Smooth muscle cell (in vitro differentiated cells): Measurements from ENCODE around the gene SOX12. TPM values are rescaled to one million over a fixed set of nuclear protein-coding genes. Genes with fewer than 3 reads are reported as not detected.

ENCODE experiments used
- DNase-seq: peaks from one replicate; lab custom pipeline; 2025; ENCODE audit not compliant: unreplicated experiment; lab: John Stamatoyannopoulos, UW
- H2AFZ ChIP-seq: fragments of 200-600 bp; sonication (generic); 2 replicates; pipeline ENCODE4 v1.6.0; 2016; ENCODE audit warnings: antibody characterized with exemption, low read depth, mild to moderate bottlenecking
- H3F3A ChIP-seq: fragments of 200-600 bp; sonication (generic); 2 replicates; pipeline ENCODE4 v1.6.0; 2017; ENCODE audit warnings: antibody characterized with exemption, low read depth
- H3K27ac ChIP-seq: fragments of 200-600 bp; sonication (generic); 2 replicates; pipeline ENCODE4 v1.5.1; 2016; ENCODE audit warnings: low read depth, mild to moderate bottlenecking
- H3K27me3 ChIP-seq: fragments of 200-600 bp; sonication (generic); 2 replicates; pipeline ENCODE4 v1.6.1; 2016; ENCODE audit warnings: low read depth, mild to moderate bottlenecking
- H3K36me3 ChIP-seq: fragments of 200-600 bp; sonication (generic); 2 replicates; pipeline ENCODE4 v1.5.1; 2016; ENCODE audit warnings: low read depth
- H3K4me1 ChIP-seq: fragments of 200-600 bp; sonication (generic); 2 replicates; pipeline ENCODE4 v1.5.1; 2016; ENCODE audit warnings: low read depth
- H3K4me2 ChIP-seq: fragments of 200-600 bp; sonication (generic); 2 replicates; pipeline ENCODE4 v1.6.0; 2016; ENCODE audit warnings: mild to moderate bottlenecking
- H3K4me3 ChIP-seq: fragments of 200-600 bp; sonication (generic); 2 replicates; pipeline ENCODE4 v1.5.1; 2016; ENCODE audit warnings: mild to moderate bottlenecking
- H3K79me2 ChIP-seq: fragments of 200-600 bp; sonication (generic); 2 replicates; pipeline ENCODE4 v1.6.0; 2016; ENCODE audit warnings: low read depth, mild to moderate bottlenecking
- H3K9ac ChIP-seq: fragments of 200-600 bp; sonication (generic); 2 replicates; pipeline ENCODE4 v1.6.0; 2016; ENCODE audit warnings: low read depth
- H3K9me3 ChIP-seq: fragments of 200-600 bp; sonication (generic); replicated peaks from 2 replicates; pipeline ENCODE4 v1.5.1; 2016; ENCODE audit warnings: low read depth
- H4K20me1 ChIP-seq: fragments of 200-600 bp; sonication (generic); 2 replicates; pipeline ENCODE4 v1.6.0; 2016; ENCODE audit warnings: low read depth
- CTCF ChIP-seq: fragments of 200-600 bp; sonication (generic); IDR thresholded peaks from 2 replicates; pipeline ENCODE4 v1.5.1; 2017; ENCODE audit warnings: borderline replicate concordance, mild to moderate bottlenecking, antibody characterized with exemption; ENCODE audit not compliant: insufficient read depth, poor library complexity, severe bottlenecking
- WGBS: methylation state at CpG from one replicate; pipeline ENCODE4 v1.1.7; 2016; ENCODE audit warnings: low lambda C conversion rate; 5-methylcytosine and 5-hydroxymethylcytosine counted together
- polyA plus RNA-seq: library from polyadenylated mRNA; unstranded; fragments of >200 nt; fragmentation: Nextera tagmentation; extraction: Ambion mirVana; gene quantifications from 2 replicates; pipeline ENCODE4 v1.2.1, GENCODE V29; 2016
- total RNA-seq: library from RNA; depleted of rRNA; stranded (reverse); fragments of >200 nt; gene quantifications from 2 replicates; pipeline ENCODE4 v1.2.3, GENCODE V29; 2014

SOX12 gene
- total and polyA plus RNA-seq, 2 experiments from 2014 or later = 7.1 to 17.7 TPM

GRCh38 chr20:366041-366718 lies 40.8 kb downstream of the SOX12 start:
- H3K4me2 ChIP-seq = no peak overlapping the region
- H3F3A ChIP-seq = no peaks in the 10 kb centered on the region
- no peaks in the 10 kb centered on the region for H3K27me3 ChIP-seq
- no peaks in the 10 kb centered on the region for H3K36me3 ChIP-seq
- no peaks in the 10 kb centered on the region for H3K79me2 ChIP-seq
- no peak overlapping the region for H2AFZ ChIP-seq
- DNase-seq = no peak
- no peaks in the 10 kb centered on the region for H4K20me1 ChIP-seq
- H3K4me1 ChIP-seq = no peaks in the 10 kb centered on the region
- 76% methylated on average over 7 of the region's 7 CpGs for WGBS
- no peak overlapping the region for H3K4me3 ChIP-seq
- TF ChIP-seq CTCF = no peak
- no peaks in the 10 kb centered on the region for H3K9me3 ChIP-seq
- no peak overlapping the region for H3K9ac ChIP-seq
- no peak overlapping the region for H3K27ac ChIP-seq

- H3F3A ChIP-seq = no peaks in the 10 kb centered on the region
These were observed 41.5 kb downstream of the SOX12 start for GRCh38 chr20:366719-367485.

GRCh38 chr20:367486-367887 lies 42.1 kb downstream of the SOX12 start:
- H3K79me2 ChIP-seq = no peaks in the 10 kb centered on the region
- no peaks in the 10 kb centered on the region for H3K4me1 ChIP-seq
- no peaks in the 10 kb centered on the region for H4K20me1 ChIP-seq
- H3K27ac ChIP-seq = no peak overlapping the region
- no peaks in the 10 kb centered on the region for H3K9me3 ChIP-seq
- H2AFZ ChIP-seq = no peak overlapping the region
- H3F3A ChIP-seq = no peaks in the 10 kb centered on the region
- no peak overlapping the region for H3K4me3 ChIP-seq
- WGBS = 91% methylated on average over 8 of the region's 8 CpGs
- no peak overlapping the region for H3K9ac ChIP-seq
- H3K4me2 ChIP-seq = no peak overlapping the region
- H3K36me3 ChIP-seq = no peaks in the 10 kb centered on the region
- TF ChIP-seq CTCF = no peak
- DNase-seq = no peak
- H3K27me3 ChIP-seq = no peaks in the 10 kb centered on the region

More at GRCh38 chr20:366719-367485, 41.5 kb downstream of the SOX12 start:
- DNase-seq = no peak
- Histone ChIP-seq H3K79me2 (no peaks in the 10 kb centered on the region), H3K4me1 (no peaks in the 10 kb centered on the region), H4K20me1 (no peaks in the 10 kb centered on the region), H3K4me3 (no peak overlapping the region), H2AFZ (no peak overlapping the region), H3K27me3 (no peaks in the 10 kb centered on the region), H3K27ac (no peak overlapping the region), H3K36me3 (no peaks in the 10 kb centered on the region), H3K4me2 (no peak overlapping the region), H3K9me3 (no peaks in the 10 kb centered on the region), H3K9ac (no peak overlapping the region)
- WGBS = 83% methylated on average over 13 of the region's 13 CpGs
- no peak for TF ChIP-seq CTCF
